Ishikawa (cell line): ENCODE measurements around the gene BIN1.

Experiments used
- TAF1 ChIP-seq: IDR thresholded peaks from 2 replicates; pipeline ENCODE4 v1.6.1; 2012; ENCODE audit warnings: low read depth, mild to moderate bottlenecking
- TEAD4 ChIP-seq: IDR thresholded peaks from 2 replicates; pipeline ENCODE4 v1.6.1; 2012
- TF ChIP-seq, protein P1 (sequence below): IDR thresholded peaks from 2 replicates; pipeline ENCODE4 v1.6.1; 2012

DNA sequence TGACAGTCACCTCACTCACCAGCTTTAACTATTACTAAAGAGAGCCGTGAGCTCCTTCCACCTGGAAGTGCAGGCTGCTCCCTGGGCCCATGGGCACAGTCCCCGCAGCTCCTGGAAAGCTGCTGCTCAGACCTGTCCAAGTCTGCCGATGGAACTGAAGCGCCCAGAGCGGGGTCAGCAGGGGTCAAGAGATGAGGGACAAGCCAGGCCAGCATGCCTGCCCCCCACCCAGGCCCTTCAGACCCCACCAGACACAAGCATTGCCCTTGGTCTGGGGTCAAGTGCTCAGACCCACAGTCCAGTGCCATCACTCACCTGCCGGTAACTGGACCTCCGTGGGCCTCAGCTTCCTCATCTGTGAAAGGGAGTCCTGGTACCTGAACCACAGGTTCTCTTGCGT lies 59.9 kb downstream of the BIN1 start:
- TF ChIP-seq, protein P1, sequence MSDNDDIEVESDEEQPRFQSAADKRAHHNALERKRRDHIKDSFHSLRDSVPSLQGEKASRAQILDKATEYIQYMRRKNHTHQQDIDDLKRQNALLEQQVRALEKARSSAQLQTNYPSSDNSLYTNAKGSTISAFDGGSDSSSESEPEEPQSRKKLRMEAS = no peak
- TF ChIP-seq TAF1 (no peak), TEAD4 (no peak)
